H1 (cell line): Measurements from ENCODE around the gene CROCC2. TPM values are rescaled to one million over a fixed set of nuclear protein-coding genes. Genes with fewer than 3 reads are reported as not detected.

Experiments used
- CTCF ChIA-PET: fragments of 300-600 bp; sonication (Branson Sonifier 250); formaldehyde crosslinking; loops from one replicate; lab custom pipeline; 2021; ENCODE audit not compliant: partially characterized antibody; lab: Charles Lee
- POLR2A ChIA-PET: fragments of 300-600 bp; sonication (Branson Sonifier 250); formaldehyde crosslinking; loops from one replicate; lab custom pipeline; 2021; ENCODE audit warnings: inconsistent platforms; ENCODE audit not compliant: partially characterized antibody; lab: Charles Lee
- DNase-seq, 2 experiments: peaks; one replicate each; pipeline versions ENCODE4 v3.0.0 to v3.0.0-alpha.2; 2010 to 2022; ENCODE audit warnings: low spot score in 2 of 2, low read depth in 1 of 2, mixed read lengths in 1 of 2
- FAIRE-seq: peaks from 2 replicates; lab custom pipeline; 2011; peaks lifted over from hg19 to GRCh38; lab: Jason Lieb, UNC
- H2AFZ ChIP-seq: 2 replicates; pipeline ENCODE4 v1.8.1; 2012; ENCODE audit warnings: low read length, inconsistent platforms
- H2AK5ac ChIP-seq: 2 replicates; pipeline ENCODE4 v1.6.1; 2013; ENCODE audit warnings: low read depth, low read length
- H2BK120ac ChIP-seq: replicated peaks from 2 replicates; pipeline ENCODE3; 2013; ENCODE audit warnings: low read depth, low read length, inconsistent platforms
- H2BK12ac ChIP-seq: 2 replicates; pipeline ENCODE4 v1.6.1; 2013; ENCODE audit warnings: low read depth, low read length
- H2BK15ac ChIP-seq: 2 replicates; pipeline ENCODE4 v1.6.1; 2013; ENCODE audit warnings: low read length
- H2BK20ac ChIP-seq: 2 replicates; pipeline ENCODE4 v1.6.1; 2013; ENCODE audit warnings: low read length
- H2BK5ac ChIP-seq: 2 replicates; pipeline ENCODE4 v1.6.1; 2013; ENCODE audit warnings: low read depth, low read length
- H3K14ac ChIP-seq: 2 replicates; pipeline ENCODE4 v1.6.1; 2013; ENCODE audit warnings: inconsistent platforms; ENCODE audit not compliant: insufficient read length
- H3K18ac ChIP-seq: 2 replicates; pipeline ENCODE4 v1.6.1; 2013; ENCODE audit warnings: low read length; ENCODE audit errors: extremely low read depth
- H3K23ac ChIP-seq: 2 replicates; pipeline ENCODE4 v1.6.1; 2013; ENCODE audit warnings: inconsistent platforms; ENCODE audit not compliant: insufficient read length
- H3K23me2 ChIP-seq: 2 replicates; pipeline ENCODE4 v1.6.1; 2013; ENCODE audit warnings: low read depth, low read length
- H3K27ac ChIP-seq: 2 replicates; pipeline ENCODE4 v1.6.1; 2011; ENCODE audit warnings: low read depth, low read length, inconsistent platforms
- H3K27me3 ChIP-seq, 4 experiments: replicated peaks in 1 of 4; 1 replicate in 1 of 4; 2 replicates in 3 of 4; pipeline versions ENCODE4 v1.6.1 to v1.8.1; 2011 to 2013; ENCODE audit warnings: low read length in 3 of 4, mild to moderate bottlenecking in 3 of 4, inconsistent platforms in 2 of 4, mixed read lengths in 2 of 4, moderate library complexity in 1 of 4; ENCODE audit not compliant: control insufficient read depth in 3 of 4, insufficient read depth in 3 of 4; ENCODE audit errors: extremely low read depth in 1 of 4
- H3K36me3 ChIP-seq, 4 experiments: 2 replicates each; pipeline versions ENCODE4 v1.6.1 to v1.8.1; 2011 to 2013; ENCODE audit warnings: mild to moderate bottlenecking in 4 of 4, low read length in 3 of 4, moderate library complexity in 2 of 4, control low read depth in 1 of 4, inconsistent platforms in 1 of 4; ENCODE audit not compliant: insufficient read depth in 4 of 4, control insufficient read depth in 2 of 4
- H3K4ac ChIP-seq: replicated peaks from 2 replicates; pipeline ENCODE3; 2013; ENCODE audit warnings: low read length, low read depth, mixed read lengths, inconsistent platforms; ENCODE audit not compliant: insufficient read length
- H3K4me1 ChIP-seq, 4 experiments: replicated peaks in 1 of 4; 1 replicate in 1 of 4; 2 replicates in 3 of 4; pipeline versions ENCODE4 v1.6.1 to v1.8.1; 2011 to 2013; ENCODE audit warnings: low read length in 3 of 4, inconsistent platforms in 2 of 4, mixed read lengths in 1 of 4; ENCODE audit not compliant: insufficient read depth in 4 of 4, control insufficient read depth in 3 of 4
- H3K4me2 ChIP-seq, 2 experiments: 2 replicates each; pipeline versions ENCODE4 v1.6.1 to v1.8.1; 2011 to 2013; ENCODE audit warnings: low read depth in 2 of 2, low read length in 2 of 2, control low read depth in 1 of 2, inconsistent platforms in 1 of 2, mild to moderate bottlenecking in 1 of 2; ENCODE audit not compliant: insufficient read depth in 1 of 2
- H3K4me3 ChIP-seq, 4 experiments: fragments of 200-600, 300-600 bp in 1 of 4; sonication (generic), shearing (Covaris generic), sonication (Bioruptor Twin) in 1 of 4; 2 replicates each; pipeline versions ENCODE4 v1.5.1 to v1.8.1; 2011 to 2016; ENCODE audit warnings: low read length in 4 of 4, low read depth in 3 of 4, control low read depth in 2 of 4, inconsistent platforms in 2 of 4, mild to moderate bottlenecking in 2 of 4, mixed read lengths in 1 of 4, moderate library complexity in 1 of 4; ENCODE audit not compliant: insufficient read depth in 2 of 4; ENCODE audit errors: extremely low read depth in 1 of 4
- H3K56ac ChIP-seq: replicated peaks from 2 replicates; pipeline ENCODE3; 2013; ENCODE audit warnings: low read depth, mild to moderate bottlenecking, mixed read lengths, low read length, inconsistent platforms; ENCODE audit not compliant: insufficient read length
- H3K79me1 ChIP-seq: 2 replicates; pipeline ENCODE4 v1.6.1; 2013; ENCODE audit warnings: low read depth, low read length, control low read depth
- H3K79me2 ChIP-seq, 2 experiments: 2 replicates each; pipeline versions ENCODE4 v1.6.1 to v1.8.1; 2012 to 2013; ENCODE audit warnings: low read length in 2 of 2, mild to moderate bottlenecking in 2 of 2, inconsistent platforms in 1 of 2; ENCODE audit not compliant: insufficient read depth in 2 of 2, control insufficient read depth in 1 of 2
- H3K9ac ChIP-seq, 4 experiments: replicated peaks in 1 of 4; 1 replicate in 1 of 4; 2 replicates in 3 of 4; pipeline versions ENCODE4 v1.6.1 to v1.8.1; 2011 to 2013; ENCODE audit warnings: low read depth in 3 of 4, low read length in 3 of 4, control low read depth in 2 of 4, mild to moderate bottlenecking in 2 of 4, moderate library complexity in 2 of 4, inconsistent platforms in 1 of 4; ENCODE audit errors: extremely low read depth in 1 of 4
- H3K9me3 ChIP-seq, 2 experiments: 2 replicates each; pipeline versions ENCODE4 v1.6.1 to v1.8.1; 2012 to 2013; ENCODE audit warnings: mild to moderate bottlenecking in 2 of 2, moderate library complexity in 2 of 2, control low read depth in 1 of 2, inconsistent platforms in 1 of 2, low read depth in 1 of 2, low read length in 1 of 2, mixed read lengths in 1 of 2; ENCODE audit not compliant: insufficient read depth in 2 of 2
- H4K20me1 ChIP-seq, 2 experiments: replicated peaks in 1 of 2; 2 replicates each; pipeline versions ENCODE3 to v1.8.1; 2011 to 2013; ENCODE audit warnings: inconsistent platforms in 2 of 2, low read length in 2 of 2, mild to moderate bottlenecking in 1 of 2; ENCODE audit not compliant: insufficient read depth in 2 of 2, control insufficient read depth in 1 of 2
- H4K5ac ChIP-seq: 2 replicates; pipeline ENCODE4 v1.6.1; 2013; ENCODE audit warnings: low read length, low read depth, mixed read lengths, inconsistent platforms; ENCODE audit not compliant: insufficient read length
- H4K8ac ChIP-seq: 2 replicates; pipeline ENCODE4 v1.8.0; 2013; ENCODE audit warnings: mild to moderate bottlenecking, moderate library complexity, low read length, inconsistent platforms; ENCODE audit not compliant: insufficient read depth; ENCODE audit errors: extremely low read depth
- H4K91ac ChIP-seq: replicated peaks from 2 replicates; pipeline ENCODE3; 2013; ENCODE audit warnings: low read length, mixed read lengths, inconsistent platforms; ENCODE audit not compliant: insufficient read length
- ATF2 ChIP-seq: IDR thresholded peaks from 2 replicates; pipeline ENCODE4 v1.6.1; 2012; ENCODE audit warnings: low read length, inconsistent platforms
- CBX8 ChIP-seq: fragments of 300-800, 300-1000 bp; sonication (generic); IDR thresholded peaks from 2 replicates; pipeline ENCODE4 v1.7.1; 2016; ENCODE audit warnings: low read depth, low read length, borderline replicate concordance
- CHD1 ChIP-seq: IDR thresholded peaks from 2 replicates; pipeline ENCODE4 v1.6.1; 2012; ENCODE audit warnings: low read depth, low read length, improper control_type of control experiment
- CTBP2 ChIP-seq: IDR thresholded peaks from 2 replicates; pipeline ENCODE4 v1.7.0; 2011; ENCODE audit warnings: borderline replicate concordance, mild to moderate bottlenecking, moderate library complexity, mixed read lengths, low read length; ENCODE audit not compliant: insufficient read depth, insufficient read length
- EP300 ChIP-seq, 2 experiments: IDR thresholded peaks; 1 replicate in 1 of 2; 2 replicates in 1 of 2; pipeline ENCODE4 v1.6.1; 2011 to 2012; ENCODE audit warnings: low read depth in 2 of 2, low read length in 2 of 2, mild to moderate bottlenecking in 2 of 2, borderline replicate concordance in 1 of 2, inconsistent platforms in 1 of 2, moderate library complexity in 1 of 2
- JUN ChIP-seq: IDR thresholded peaks from 2 replicates; pipeline ENCODE4 v1.6.1; 2011; ENCODE audit warnings: low read depth, mild to moderate bottlenecking, improper control_type of control experiment, low read length
- RBBP5 ChIP-seq: IDR thresholded peaks from 2 replicates; pipeline ENCODE4 v1.7.1; 2012; ENCODE audit warnings: low read depth, mild to moderate bottlenecking, inconsistent platforms, low read length, moderate library complexity, borderline replicate concordance
- TBP ChIP-seq: IDR thresholded peaks from 2 replicates; pipeline ENCODE4 v1.6.1; 2011; ENCODE audit warnings: low read depth, low read length, improper control_type of control experiment
- WGBS, 2 experiments: shearing (Covaris generic) in 1 of 2; methylation state at CpG; one replicate each; pipeline versions ENCODE4 v1.1.6 to v1.1.7; 2013 to 2015; ENCODE audit warnings: low lambda C conversion rate in 2 of 2, mixed read lengths in 2 of 2, inconsistent platforms in 1 of 2, low coverage in 1 of 2, missing lambda C conversion rate in 1 of 2; ENCODE audit not compliant: insufficient replicate concordance in 2 of 2, insufficient coverage in 1 of 2, insufficient read length in 1 of 2; ENCODE audit errors: extremely low coverage in 1 of 2, missing lambda C conversion rate in 1 of 2; 5-methylcytosine and 5-hydroxymethylcytosine counted together
- polyA plus RNA-seq, 7 experiments: library from polyadenylated mRNA; depleted of rRNA in 3 of 7; stranded (reverse) in 5 of 7; unstranded in 2 of 7; fragments of >200 nt in 5 of 7; fragments of 200-250 nt in 2 of 7; gene quantifications; 1 replicate in 5 of 7; 2 replicates in 1 of 7; 4 replicates in 1 of 7; pipeline versions ENCODE4 v1.2.1 to v1.2.3, GENCODE V29; 2011 to 2013; ENCODE audit warnings: missing spikeins in 2 of 7, mixed read lengths in 2 of 7
- total RNA-seq: library from RNA; stranded (reverse); fragmentation: NEBNext Ultra II Directional; extraction: Animal tissue kit (Norgen Biotek cat#: 25700); gene quantifications from 2 replicates; pipeline ENCODE4 v1.2.1, GENCODE V29; 2021
- TF ChIP-seq, protein P1 (sequence below): IDR thresholded peaks from 2 replicates; pipeline ENCODE4 v1.6.1; 2012; ENCODE audit warnings: inconsistent platforms

CROCC2 gene
- total and polyA plus RNA-seq, 2 of the 8 experiments (the other 6 are each of a cell fraction or from before 2014, with no cell fraction given), result not detected

DNA sequence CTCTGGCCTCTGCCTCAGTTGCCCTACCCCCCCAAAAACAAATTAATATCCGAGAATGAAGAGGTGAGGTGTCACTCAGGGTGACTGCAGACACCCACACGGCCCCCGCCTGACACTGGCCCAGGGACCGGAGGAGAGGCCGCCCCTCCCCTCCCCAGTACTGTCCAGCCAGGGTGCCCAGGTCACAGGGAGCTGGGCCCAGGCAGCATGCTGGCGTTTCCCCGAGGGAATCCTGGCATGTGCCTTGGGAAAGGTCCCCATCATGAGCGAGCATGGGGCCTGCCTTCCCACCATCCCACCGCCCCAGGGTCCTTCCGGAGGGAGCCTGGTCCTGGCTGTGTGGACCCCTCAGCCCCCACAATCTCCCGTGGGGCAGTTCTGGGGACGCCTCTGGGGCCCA is 13.2 kb upstream of the CROCC2 start:
- Histone ChIP-seq H3K79me1 (no peaks in the 10 kb centered on the region), H3K23me2 (no peaks in the 10 kb centered on the region), H2BK20ac (no peak overlapping the region), H3K27me3 (no peaks in the 10 kb centered on the region), H3K9ac (no peak overlapping the region), H3K14ac (no peak overlapping the region), H4K91ac (peak overlapping the region; percentile 54), H3K4me2 (no peak overlapping the region), H3K4ac (no peak overlapping the region), H3K79me2 (no peaks in the 10 kb centered on the region), H3K9me3 (no peaks in the 10 kb centered on the region), H2BK12ac (no peak overlapping the region), H3K18ac (no peak overlapping the region), H2BK5ac (no peak overlapping the region), H2AFZ (no peak overlapping the region), H3K4me3 (no peak overlapping the region), H3K4me1 (0 out of 7 replicates have a peak, but pooled peaks cover 0 to 2% (median 0%) of the 10 kb centered on the region in 4 experiments), H2BK15ac (no peak overlapping the region), H2AK5ac (no peak overlapping the region), H3K27ac (no peak overlapping the region), H3K23ac (no peak overlapping the region), H2BK120ac (no peak overlapping the region), H3K56ac (no peak overlapping the region), H4K5ac (no peak overlapping the region), H4K8ac (no peak overlapping the region; the same call in 1 of the 2 replicates), H3K36me3 (no peaks in the 10 kb centered on the region), H4K20me1 (no peaks in the 10 kb centered on the region)
- POLR2A ChIA-PET, result no interaction called here
- FAIRE-seq (no peak), DNase-seq (no peak)
- CTCF ChIA-PET, result interaction anchor here (2.1 kb wide), 1 partner anchor 36 kb away, joined by 6 read pairs; no protein-coding TSS in a partner anchor
- 76% methylated on average over 8 of the region's 12 CpGs; no CpG with 5 or more reads in 1 of the 2 experiments for WGBS, 2 experiments
- no peak for TF ChIP-seq EP300 (IDR thresholded peaks at IDR 0.05; ENCODE audit: borderline replicate concordance in 1 of 2, low read depth in 2 of 2, low read length in 2 of 2)
- TF ChIP-seq TBP, result no peak
- no peak for TF ChIP-seq ATF2
- no peak for TF ChIP-seq CTBP2
- TF ChIP-seq CHD1, result no peak
- TF ChIP-seq JUN, result no peak
- no peak for TF ChIP-seq RBBP5
- TF ChIP-seq, protein P1, sequence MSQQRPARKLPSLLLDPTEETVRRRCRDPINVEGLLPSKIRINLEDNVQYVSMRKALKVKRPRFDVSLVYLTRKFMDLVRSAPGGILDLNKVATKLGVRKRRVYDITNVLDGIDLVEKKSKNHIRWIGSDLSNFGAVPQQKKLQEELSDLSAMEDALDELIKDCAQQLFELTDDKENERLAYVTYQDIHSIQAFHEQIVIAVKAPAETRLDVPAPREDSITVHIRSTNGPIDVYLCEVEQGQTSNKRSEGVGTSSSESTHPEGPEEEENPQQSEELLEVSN, result no peak
- TF ChIP-seq CBX8, result no peak
